ENCODE measurements around the gene CENPVL1. TPM values are rescaled to one million over a fixed set of nuclear protein-coding genes. Genes with fewer than 3 reads are reported as not detected.
"Not testable (repeated sequence)": the region's sequence is repeated elsewhere in the genome, so short reads cannot be mapped to it uniquely, and the experiment has no call there.

Gene CENPVL1
- total RNA-seq: not detected

GRCh38 chrX:51710277-51711164 lies at the start of gene CENPVL1:
Gene CENPVL1 (plus strand): TSS chrX:51710512. CDS start chrX:51710512, 0 bp downstream.
- H3K9me3 ChIP-seq; H3K4me3 ChIP-seq; H3K27ac ChIP-seq; DNase-seq (ENCODE audit: low spot score in 2 of 2); H3K4me1 ChIP-seq; H3K36me3 ChIP-seq; intact Hi-C loops (cut with DNase I); H3K27me3 ChIP-seq: not testable (repeated sequence)

GRCh38 chrX:51665981-51666380 lies 44.3 kb upstream of the CENPVL1 start:
- no peaks in the 10 kb centered on the region for H3K4me1 ChIP-seq
- no peak overlapping the region for H3K4me3 ChIP-seq
- no peak for DNase-seq (ENCODE audit: low spot score in 2 of 2)
- H3K9me3 ChIP-seq: no peaks in the 10 kb centered on the region
- no peaks in the 10 kb centered on the region for H3K27me3 ChIP-seq
- H3K36me3 ChIP-seq: no peaks in the 10 kb centered on the region
- no peak for TF ChIP-seq CTCF (IDR thresholded peaks at IDR 0.05)
- intact Hi-C loops (cut with DNase I): no loop called here
- H3K27ac ChIP-seq: no peak overlapping the region

- H3K4me1 ChIP-seq; H3K27me3 ChIP-seq; intact Hi-C loops (cut with DNase I); DNase-seq (ENCODE audit: low spot score in 2 of 2); H3K36me3 ChIP-seq; H3K27ac ChIP-seq; H3K9me3 ChIP-seq; H3K4me3 ChIP-seq: not testable (repeated sequence)
These were observed 30.5 kb upstream of the CENPVL1 start for GRCh38 chrX:51679689-51680433.

- H3K4me3 ChIP-seq; intact Hi-C loops (cut with DNase I); H3K9me3 ChIP-seq; DNase-seq (ENCODE audit: low spot score in 2 of 2); H3K36me3 ChIP-seq; H3K4me1 ChIP-seq; H3K27ac ChIP-seq; H3K27me3 ChIP-seq: not testable (repeated sequence)
These were observed 28.2 kb upstream of the CENPVL1 start for GRCh38 chrX:51681808-51682719.

- H3K27me3 ChIP-seq; H3K4me1 ChIP-seq; H3K27ac ChIP-seq; intact Hi-C loops (cut with DNase I); H3K4me3 ChIP-seq; DNase-seq (ENCODE audit: low spot score in 2 of 2); H3K9me3 ChIP-seq; H3K36me3 ChIP-seq: not testable (repeated sequence)
These were observed 27.6 kb upstream of the CENPVL1 start, which contains the start of gene CENPVL2 for GRCh38 chrX:51682720-51683062. Gene CENPVL2 (minus strand): TSS chrX:51682831. CDS start chrX:51682831, 0 bp downstream.

GRCh38 chrX:51694254-51694653 lies 16.1 kb upstream of the CENPVL1 start:
- no peak for DNase-seq (ENCODE audit: low spot score in 2 of 2)
- H3K9me3 ChIP-seq: no peaks in the 10 kb centered on the region
- no peaks in the 10 kb centered on the region for H3K36me3 ChIP-seq
- no peak overlapping the region for H3K27ac ChIP-seq
- H3K4me3 ChIP-seq: no peak overlapping the region
- H3K27me3 ChIP-seq: no peaks in the 10 kb centered on the region
- no peak for TF ChIP-seq CTCF (IDR thresholded peaks at IDR 0.05)
- intact Hi-C loops (cut with DNase I): no loop called here
- no peaks in the 10 kb centered on the region for H3K4me1 ChIP-seq

- H3K27ac ChIP-seq: no peak overlapping the region
- H3K9me3 ChIP-seq: no peaks in the 10 kb centered on the region
- no peaks in the 10 kb centered on the region for H3K27me3 ChIP-seq
- DNase-seq (ENCODE audit: low spot score in 2 of 2): no peak
- no peaks in the 10 kb centered on the region for H3K36me3 ChIP-seq
- no peak for TF ChIP-seq CTCF (IDR thresholded peaks at IDR 0.05)
- intact Hi-C loops (cut with DNase I): no loop called here
- H3K4me3 ChIP-seq: no peak overlapping the region
- no peaks in the 10 kb centered on the region for H3K4me1 ChIP-seq
These were observed 12.9 kb upstream of the CENPVL1 start for GRCh38 chrX:51697397-51697796.

- H3K9me3 ChIP-seq; H3K36me3 ChIP-seq; H3K27me3 ChIP-seq; H3K27ac ChIP-seq; H3K4me1 ChIP-seq; H3K4me3 ChIP-seq; intact Hi-C loops (cut with DNase I); DNase-seq (ENCODE audit: low spot score in 2 of 2): not testable (repeated sequence)
These were observed 2.8 kb downstream of the CENPVL1 start for GRCh38 chrX:51712943-51713647.
